GM12878 (cell line): ENCODE data around the gene FHL5. TPM values are rescaled to one million over a fixed set of nuclear protein-coding genes. Genes with fewer than 3 reads are reported as not detected.

Source experiments
- BCL11A ChIP-seq: IDR thresholded peaks from 2 replicates; pipeline ENCODE4 v1.6.1; 2011; ENCODE audit warnings: low read depth, low read length
- CEBPB ChIP-seq, 2 experiments: fragments of 150-350 bp in 1 of 2; IDR thresholded peaks; 2 replicates each; pipeline ENCODE4 v1.6.1; 2012 to 2014; ENCODE audit warnings: low read depth in 2 of 2, low read length in 2 of 2, borderline replicate concordance in 1 of 2, inconsistent platforms in 1 of 2
- EP300 ChIP-seq, 2 experiments: fragments of 150-350 bp in 1 of 2; IDR thresholded peaks; 2 replicates each; pipeline ENCODE4 v1.6.1; 2011 to 2012; ENCODE audit warnings: low read depth in 2 of 2, low read length in 2 of 2, borderline replicate concordance in 1 of 2, improper control_type of control experiment in 1 of 2, inconsistent platforms in 1 of 2; ENCODE audit not compliant: control insufficient read depth in 1 of 2
- ETV6 ChIP-seq, 2 experiments: fragments of 450-650 bp in 1 of 2; IDR thresholded peaks in 1 of 2; conservative IDR thresholded peaks in 1 of 2; 2 replicates each; pipeline ENCODE4 v1.6.1; 2014; ENCODE audit warnings: antibody characterized with exemption in 1 of 2, borderline replicate concordance in 1 of 2, low read depth in 1 of 2, mild to moderate bottlenecking in 1 of 2, moderate library complexity in 1 of 2
- FOS ChIP-seq: IDR thresholded peaks from 3 replicates; pipeline ENCODE4 v1.6.1; 2011; ENCODE audit warnings: borderline replicate concordance; ENCODE audit not compliant: insufficient read length; ENCODE audit errors: extremely low read depth
- HCFC1 ChIP-seq: fragments of 150-350 bp; IDR thresholded peaks from 2 replicates; pipeline ENCODE4 v1.6.1; 2014; ENCODE audit warnings: low read length
- HDAC6 ChIP-seq: fragments of 200-600 bp; sonication (generic); IDR thresholded peaks from one replicate; pipeline ENCODE4 v1.8.0; 2017; ENCODE audit warnings: antibody characterized with exemption; ENCODE audit not compliant: unreplicated experiment
- HDGF ChIP-seq: fragments of 450-650 bp; IDR thresholded peaks from 2 replicates; pipeline ENCODE4 v1.6.1; 2016; ENCODE audit warnings: antibody characterized with exemption
- IRF4 ChIP-seq: IDR thresholded peaks from 2 replicates; pipeline ENCODE4 v1.6.1; 2011; ENCODE audit warnings: low read depth, low read length
- JUND ChIP-seq: IDR thresholded peaks from 2 replicates; pipeline ENCODE4 v1.6.1; 2012; ENCODE audit warnings: low read depth, mild to moderate bottlenecking, low read length, improper control_type of control experiment, moderate library complexity
- KAT2A ChIP-seq: conservative IDR thresholded peaks from 2 replicates; pipeline ENCODE4 v1.6.1; 2011; ENCODE audit warnings: low read depth, low read length; ENCODE audit not compliant: control insufficient read depth
- KDM1A ChIP-seq: fragments of 200-600 bp; sonication (generic); IDR thresholded peaks from 2 replicates; pipeline ENCODE4 v1.6.1; 2016; ENCODE audit warnings: borderline replicate concordance
- NFIC ChIP-seq: IDR thresholded peaks from 2 replicates; pipeline ENCODE4 v1.6.1; 2012; ENCODE audit warnings: low read depth, mild to moderate bottlenecking, inconsistent platforms, low read length, moderate library complexity
- NFYA ChIP-seq: IDR thresholded peaks from 2 replicates; pipeline ENCODE4 v1.6.1; 2011; ENCODE audit warnings: low read depth, mild to moderate bottlenecking, low read length, improper control_type of control experiment, borderline replicate concordance
- POLR2AphosphoS2 ChIP-seq: IDR thresholded peaks from 2 replicates; pipeline ENCODE4 v1.6.1; 2011; ENCODE audit warnings: low read depth, mild to moderate bottlenecking, low read length, improper control_type of control experiment, moderate library complexity
- RBBP5 ChIP-seq: fragments of 200-600 bp; sonication (generic); conservative IDR thresholded peaks from 2 replicates; pipeline ENCODE4 v1.6.1; 2016
- TAF1 ChIP-seq: IDR thresholded peaks from 2 replicates; pipeline ENCODE4 v1.6.1; 2011; ENCODE audit warnings: mild to moderate bottlenecking, low read depth, low read length, borderline replicate concordance
- polyA plus RNA-seq, 11 experiments: library from polyadenylated mRNA; depleted of rRNA in 4 of 11; unstranded in 6 of 11; stranded (reverse) in 5 of 11; fragments of >200 nt; fragmentation: Nextera tagmentation in 4 of 11; fragmentation: Illumina TruSeq in 1 of 11; extraction: Ambion mirVana in 4 of 11; extraction: Trizol in 1 of 11; gene quantifications; 1 replicate in 1 of 11; 2 replicates in 10 of 11; pipeline versions ENCODE4 v1.2.1 to v1.2.3, GENCODE V29; 2011 to 2016; ENCODE audit warnings: inconsistent platforms in 2 of 11, missing spikeins in 2 of 11, low read depth in 1 of 11
- total RNA-seq, 4 experiments: library from RNA; depleted of rRNA in 3 of 4; stranded (reverse); fragments of >200 nt in 3 of 4; fragmentation: Illumina TruSeq in 1 of 4; extraction: Trizol in 1 of 4; gene quantifications; 2 replicates each; pipeline versions ENCODE4 v1.2.1 to v1.2.3, GENCODE V29; 2013 to 2021
- TF ChIP-seq, protein P1 (sequence below): IDR thresholded peaks from 2 replicates; pipeline ENCODE4 v1.6.1; 2012; ENCODE audit warnings: low read depth, low read length, improper control_type of control experiment
- TF ChIP-seq, protein P2 (sequence below): fragments of 450-650 bp; conservative IDR thresholded peaks from 2 replicates; pipeline ENCODE4 v1.6.1; 2017; ENCODE audit warnings: mild to moderate bottlenecking, moderate library complexity
- TF ChIP-seq, protein P3 (sequence below): fragments of 450-650 bp; IDR thresholded peaks from 2 replicates; pipeline ENCODE4 v1.6.1; 2018; ENCODE audit warnings: mild to moderate bottlenecking, low read depth, moderate library complexity; ENCODE audit not compliant: partially characterized antibody

Gene FHL5
- total and polyA plus RNA-seq, 10 of the 15 experiments (the other 5 are each of a cell fraction or from before 2014, with no cell fraction given), result 0.16 TPM; not detected in 9

DNA sequence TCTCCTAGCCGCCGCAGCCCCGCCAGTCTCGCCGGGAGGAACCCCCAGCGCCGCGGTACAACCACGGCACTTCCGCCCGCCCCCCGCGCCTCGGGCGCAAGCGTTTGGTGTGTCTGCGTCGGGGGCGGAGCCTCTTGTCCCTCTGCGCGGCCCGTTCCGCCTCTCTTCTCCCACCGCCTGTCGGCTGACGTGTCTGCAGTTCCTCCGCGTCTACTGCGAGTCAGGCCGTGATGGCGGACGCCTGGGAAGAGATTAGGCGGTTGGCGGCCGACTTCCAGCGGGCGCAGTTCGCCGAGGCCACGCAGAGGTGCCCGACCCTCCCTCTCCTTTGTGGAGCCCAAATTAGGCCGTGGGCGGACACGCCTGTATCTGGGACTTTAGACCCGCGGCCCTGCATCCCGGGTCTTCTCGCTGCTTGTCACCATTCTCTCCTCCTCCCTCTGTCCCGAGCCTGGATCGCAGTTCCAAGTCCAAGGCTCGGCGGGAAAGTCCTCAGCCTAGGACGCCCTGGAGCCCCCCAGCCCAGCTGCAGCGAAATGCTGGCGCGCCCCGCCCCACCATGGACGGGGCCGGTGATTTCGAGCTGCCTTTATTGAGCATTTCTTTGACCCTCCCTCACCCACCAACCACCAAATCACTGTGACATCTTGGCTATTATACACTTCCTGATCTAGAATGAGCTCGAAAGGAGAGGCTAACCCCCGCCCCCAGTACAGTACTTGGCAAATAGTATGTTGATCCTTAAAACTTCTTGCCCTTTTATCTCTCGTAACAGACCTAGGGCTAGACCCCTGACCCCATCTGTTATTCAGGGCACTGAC lies 41.1 kb upstream of the FHL5 start, which contains the start of gene UFL1 (continued):
- TF ChIP-seq ETV6 (conservative IDR thresholded peaks at IDR 0.05 in 1 of 2, IDR thresholded peaks at IDR 0.05 in 1 of 2; ENCODE audit: borderline replicate concordance in 1 of 2, low read depth in 1 of 2), result 0 out of 4 replicates have a peak, but pooled peaks of 1 of the 2 experiments have one; percentile 31
- TF ChIP-seq NFIC, result no peak
- TF ChIP-seq HDAC6, result peak; percentile 85
- TF ChIP-seq KAT2A, result no peak
- TF ChIP-seq, protein P1, sequence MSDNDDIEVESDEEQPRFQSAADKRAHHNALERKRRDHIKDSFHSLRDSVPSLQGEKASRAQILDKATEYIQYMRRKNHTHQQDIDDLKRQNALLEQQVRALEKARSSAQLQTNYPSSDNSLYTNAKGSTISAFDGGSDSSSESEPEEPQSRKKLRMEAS, result no peak; the same call in 1 of the 2 replicates
- peak; percentile 92 for TF ChIP-seq TAF1
- TF ChIP-seq IRF4, result 0 out of 2 replicates have a peak, but pooled peaks have one; percentile 24
- TF ChIP-seq NFYA, result no peak
- TF ChIP-seq FOS, result no peak
- no peak for TF ChIP-seq KDM1A
- TF ChIP-seq HDGF, result peak; percentile 89
- TF ChIP-seq CEBPB (IDR thresholded peaks at IDR 0.05; ENCODE audit: borderline replicate concordance in 1 of 2, low read depth in 2 of 2, low read length in 2 of 2), result no peak
- peak; percentile 88; the same call in 1 of the 2 replicates for TF ChIP-seq POLR2AphosphoS2
- TF ChIP-seq, protein P2, sequence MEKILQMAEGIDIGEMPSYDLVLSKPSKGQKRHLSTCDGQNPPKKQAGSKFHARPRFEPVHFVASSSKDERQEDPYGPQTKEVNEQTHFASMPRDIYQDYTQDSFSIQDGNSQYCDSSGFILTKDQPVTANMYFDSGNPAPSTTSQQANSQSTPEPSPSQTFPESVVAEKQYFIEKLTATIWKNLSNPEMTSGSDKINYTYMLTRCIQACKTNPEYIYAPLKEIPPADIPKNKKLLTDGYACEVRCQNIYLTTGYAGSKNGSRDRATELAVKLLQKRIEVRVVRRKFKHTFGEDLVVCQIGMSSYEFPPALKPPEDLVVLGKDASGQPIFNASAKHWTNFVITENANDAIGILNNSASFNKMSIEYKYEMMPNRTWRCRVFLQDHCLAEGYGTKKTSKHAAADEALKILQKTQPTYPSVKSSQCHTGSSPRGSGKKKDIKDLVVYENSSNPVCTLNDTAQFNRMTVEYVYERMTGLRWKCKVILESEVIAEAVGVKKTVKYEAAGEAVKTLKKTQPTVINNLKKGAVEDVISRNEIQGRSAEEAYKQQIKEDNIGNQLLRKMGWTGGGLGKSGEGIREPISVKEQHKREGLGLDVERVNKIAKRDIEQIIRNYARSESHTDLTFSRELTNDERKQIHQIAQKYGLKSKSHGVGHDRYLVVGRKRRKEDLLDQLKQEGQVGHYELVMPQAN, result peak; percentile 70; the same call in 1 of the 2 replicates
- TF ChIP-seq, protein P3, sequence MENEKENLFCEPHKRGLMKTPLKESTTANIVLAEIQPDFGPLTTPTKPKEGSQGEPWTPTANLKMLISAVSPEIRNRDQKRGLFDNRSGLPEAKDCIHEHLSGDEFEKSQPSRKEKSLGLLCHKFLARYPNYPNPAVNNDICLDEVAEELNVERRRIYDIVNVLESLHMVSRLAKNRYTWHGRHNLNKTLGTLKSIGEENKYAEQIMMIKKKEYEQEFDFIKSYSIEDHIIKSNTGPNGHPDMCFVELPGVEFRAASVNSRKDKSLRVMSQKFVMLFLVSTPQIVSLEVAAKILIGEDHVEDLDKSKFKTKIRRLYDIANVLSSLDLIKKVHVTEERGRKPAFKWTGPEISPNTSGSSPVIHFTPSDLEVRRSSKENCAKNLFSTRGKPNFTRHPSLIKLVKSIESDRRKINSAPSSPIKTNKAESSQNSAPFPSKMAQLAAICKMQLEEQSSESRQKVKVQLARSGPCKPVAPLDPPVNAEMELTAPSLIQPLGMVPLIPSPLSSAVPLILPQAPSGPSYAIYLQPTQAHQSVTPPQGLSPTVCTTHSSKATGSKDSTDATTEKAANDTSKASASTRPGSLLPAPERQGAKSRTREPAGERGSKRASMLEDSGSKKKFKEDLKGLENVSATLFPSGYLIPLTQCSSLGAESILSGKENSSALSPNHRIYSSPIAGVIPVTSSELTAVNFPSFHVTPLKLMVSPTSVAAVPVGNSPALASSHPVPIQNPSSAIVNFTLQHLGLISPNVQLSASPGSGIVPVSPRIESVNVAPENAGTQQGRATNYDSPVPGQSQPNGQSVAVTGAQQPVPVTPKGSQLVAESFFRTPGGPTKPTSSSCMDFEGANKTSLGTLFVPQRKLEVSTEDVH, result no peak
- peak; percentile 25 for TF ChIP-seq JUND
- TF ChIP-seq BCL11A, result no peak; the same call in 1 of the 2 replicates
- TF ChIP-seq EP300 (IDR thresholded peaks at IDR 0.05; ENCODE audit: borderline replicate concordance in 1 of 2, control insufficient read depth in 1 of 2, low read depth in 2 of 2, low read length in 2 of 2), result 0 out of 4 replicates have a peak, but pooled peaks of 1 of the 2 experiments have one; percentile 39
- no peak for TF ChIP-seq RBBP5
- TF ChIP-seq HCFC1, result 0 out of 2 replicates have a peak, but pooled peaks have one; percentile 38
